ENCODE results near the gene ARF6. TPM values are rescaled to one million over a fixed set of nuclear protein-coding genes. Genes with fewer than 3 reads are reported as not detected.
A peak's percentile ranks its signal among the peaks of the same experiment; 100 is the strongest.
"Not testable (repeated sequence)": the region's sequence is repeated elsewhere in the genome, so short reads cannot be mapped to it uniquely, and the experiment has no call there.

ARF6 gene
- total RNA-seq, 1 donor from 2014 or later = 144 TPM

DNA sequence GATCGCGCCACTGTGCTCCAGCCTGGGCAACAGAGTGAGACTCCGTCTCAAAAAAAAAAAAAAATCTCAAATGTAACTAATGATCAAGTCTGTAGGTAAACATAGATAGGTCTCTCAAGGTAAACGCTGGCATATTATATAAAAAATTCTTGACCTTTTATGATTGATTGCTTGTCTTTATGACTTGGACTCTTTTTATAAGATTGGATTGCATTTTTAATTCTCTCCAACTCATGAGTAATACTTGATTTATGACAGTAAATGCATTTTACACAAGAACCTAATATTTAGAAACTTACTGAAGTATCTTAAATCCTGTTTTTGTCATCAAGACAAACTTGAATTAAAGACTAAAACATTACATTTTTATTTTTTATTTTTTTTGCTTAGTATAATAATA lies 16.1 kb downstream of the ARF6 start:
- no peak for ATAC-seq

GRCh38 chr14:49915085-49915484 lies 22.2 kb downstream of the ARF6 start:
- no peak for ATAC-seq

- ATAC-seq = no peak
These were observed 25.8 kb downstream of the ARF6 start for GRCh38 chr14:49918706-49919105.

DNA sequence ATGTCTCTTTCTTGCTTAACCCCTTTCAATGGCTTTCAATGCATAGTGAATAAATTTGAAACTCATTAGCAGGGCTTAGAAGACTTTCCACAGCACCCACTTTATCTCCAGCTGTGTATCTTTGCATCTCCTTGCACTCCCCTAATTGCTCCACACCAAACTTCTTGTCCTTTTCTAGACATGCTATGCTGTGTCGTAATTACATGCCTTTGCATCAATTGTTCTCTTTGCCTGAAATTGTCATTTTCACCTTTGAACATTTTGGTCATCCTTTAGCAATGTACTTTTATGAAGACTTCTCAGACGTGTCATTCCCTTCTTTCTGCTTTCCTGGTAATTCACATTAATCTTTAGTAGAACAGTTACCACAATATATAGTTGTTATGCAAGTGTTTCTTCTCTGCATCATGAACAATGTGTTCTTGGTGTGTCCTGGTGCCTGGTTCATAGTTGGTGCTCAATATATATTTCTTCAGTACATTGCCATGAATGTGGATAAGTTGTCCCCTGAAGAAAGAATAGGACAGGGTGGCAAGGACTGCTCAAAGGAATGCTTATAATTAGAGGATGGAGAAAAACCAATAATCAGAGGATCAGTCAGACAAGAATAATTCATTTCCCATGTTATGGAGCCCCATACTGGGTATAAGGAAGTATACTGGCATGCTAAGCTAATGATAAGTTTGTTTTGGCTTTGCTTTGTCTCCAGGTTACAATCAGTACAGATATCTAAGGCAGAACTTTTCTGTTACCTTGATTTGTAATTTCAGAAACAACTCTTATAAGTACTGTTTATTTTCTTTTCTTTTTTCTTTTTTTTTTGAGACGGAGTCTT lies 27.2 kb downstream of the ARF6 start:
- ATAC-seq = no peak

DNA sequence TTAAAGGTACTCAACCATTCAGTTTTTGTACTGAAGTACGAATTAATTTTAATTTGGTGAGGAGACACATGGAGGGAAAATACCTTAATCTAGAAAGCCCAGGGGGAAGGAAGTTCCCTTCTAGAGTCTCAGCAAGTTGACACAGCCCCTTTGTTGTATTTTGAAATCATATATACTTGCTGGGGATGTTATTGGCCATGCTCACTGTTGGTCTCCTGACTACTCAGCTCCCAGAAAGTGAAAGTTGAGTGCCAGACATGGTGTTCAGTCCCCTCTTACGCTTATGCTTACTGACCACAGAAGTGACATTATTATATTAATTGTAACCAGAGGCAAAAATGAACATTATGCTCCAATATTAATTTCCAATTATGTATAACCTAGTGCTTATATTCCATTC lies 28.1 kb downstream of the ARF6 start:
- ATAC-seq = peak; percentile 11

DNA sequence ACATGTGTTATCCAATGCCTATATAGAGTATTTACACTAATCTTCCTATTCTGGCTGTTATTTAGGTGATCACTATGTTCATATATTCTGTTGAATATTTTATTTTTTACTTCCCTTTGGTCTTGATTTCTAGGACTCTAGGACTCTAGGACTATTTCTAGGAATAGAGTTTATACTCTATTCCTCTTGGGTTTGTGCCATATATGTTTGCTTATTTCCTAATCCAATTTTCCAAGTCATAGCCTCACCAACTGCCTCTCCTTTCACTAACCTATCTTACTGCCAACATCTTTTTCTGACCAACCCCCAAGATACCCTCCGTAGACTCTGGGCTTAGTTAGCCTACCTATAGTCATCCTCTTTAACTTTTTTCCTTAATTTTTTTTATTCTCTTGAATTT lies 28.5 kb downstream of the ARF6 start:
- ATAC-seq = no peak

DNA sequence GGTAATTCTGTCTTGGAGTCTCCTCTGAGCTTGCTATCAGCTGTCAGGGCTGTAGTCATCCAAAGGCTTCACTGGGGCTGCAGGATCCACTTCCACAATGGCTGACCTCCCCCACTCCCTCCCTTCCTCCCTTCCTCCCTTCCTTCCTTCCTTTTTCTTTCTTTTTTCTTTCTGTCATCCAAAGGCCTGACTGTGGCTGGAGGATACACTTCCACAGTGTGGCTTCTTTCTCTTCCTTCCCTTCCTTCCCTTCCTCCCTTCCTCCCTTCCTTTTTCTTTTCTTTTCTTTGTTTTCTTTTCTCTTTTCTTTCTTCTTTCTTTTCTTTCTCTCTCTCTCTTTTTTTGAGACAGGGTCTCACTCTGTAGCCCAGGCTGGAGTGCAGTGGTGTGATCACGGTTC lies 30.6 kb downstream of the ARF6 start:
- no peak for ATAC-seq

DNA sequence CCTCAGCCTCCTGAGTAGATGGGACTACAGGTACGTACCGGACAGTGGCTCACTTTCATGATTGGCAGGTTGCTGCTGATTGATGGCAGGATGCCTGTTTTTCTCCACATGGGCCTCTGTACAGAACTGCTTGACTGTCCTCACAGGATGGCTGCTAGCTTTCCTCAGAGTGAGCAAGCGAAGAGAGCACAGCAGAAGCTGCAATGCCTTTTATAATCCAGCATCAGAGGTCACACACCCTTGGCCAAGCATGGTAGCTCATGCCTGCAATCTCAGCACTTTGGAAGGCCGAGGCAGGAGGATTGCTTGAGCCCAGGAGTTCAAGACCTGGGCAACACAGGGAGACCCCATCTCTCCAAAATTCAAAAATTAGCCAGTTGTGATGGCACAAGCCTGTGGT lies 31.0 kb downstream of the ARF6 start:
- no peak for ATAC-seq

DNA sequence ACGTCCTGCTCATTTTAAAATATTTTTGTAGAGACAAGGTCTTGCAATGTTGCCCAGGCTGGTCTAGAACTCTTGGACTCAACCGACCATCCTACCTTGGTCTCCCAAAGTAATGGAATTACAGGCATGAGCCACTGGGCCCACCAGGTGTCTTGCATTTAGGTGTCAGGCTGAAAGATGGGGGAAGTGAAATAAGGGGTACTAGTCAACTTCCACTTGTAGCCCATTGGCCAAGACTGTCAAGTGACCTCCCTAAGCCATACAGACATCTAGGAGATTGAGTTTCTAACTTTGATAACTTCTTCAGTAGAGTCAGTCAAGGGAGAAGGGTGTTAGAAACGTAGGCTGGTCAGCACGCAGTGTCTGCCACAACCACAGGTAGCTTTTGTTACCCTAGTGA lies 32.0 kb downstream of the ARF6 start:
- ATAC-seq = no peak

GRCh38 chr14:49926803-49927202 lies 33.9 kb downstream of the ARF6 start:
- peak; percentile 68 for ATAC-seq

DNA sequence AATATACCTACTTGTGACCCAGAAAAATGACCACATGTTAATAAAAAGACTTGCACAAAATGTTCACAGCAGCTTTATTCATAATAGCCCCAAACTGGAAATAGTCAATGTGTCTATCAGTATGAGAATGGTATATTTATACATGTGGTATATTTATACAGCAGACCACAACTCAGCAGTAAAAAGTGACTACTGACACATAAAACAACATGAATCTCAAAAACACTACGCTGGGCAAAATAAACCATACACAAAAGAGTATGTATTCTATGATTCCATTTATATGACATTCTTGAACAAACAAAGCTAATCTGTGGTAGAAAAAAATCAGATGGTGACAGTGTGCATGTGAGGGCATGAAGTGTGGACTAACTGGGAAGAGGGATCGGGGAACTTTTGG lies 35.1 kb downstream of the ARF6 start:
- no peak for ATAC-seq

- ATAC-seq = no peak
These were observed 37.8 kb downstream of the ARF6 start for GRCh38 chr14:49930720-49931119.

GRCh38 chr14:49931523-49931922 lies 38.6 kb downstream of the ARF6 start:
- ATAC-seq = no peak

GRCh38 chr14:49933128-49933527 lies 40.2 kb downstream of the ARF6 start:
- no peak for ATAC-seq

DNA sequence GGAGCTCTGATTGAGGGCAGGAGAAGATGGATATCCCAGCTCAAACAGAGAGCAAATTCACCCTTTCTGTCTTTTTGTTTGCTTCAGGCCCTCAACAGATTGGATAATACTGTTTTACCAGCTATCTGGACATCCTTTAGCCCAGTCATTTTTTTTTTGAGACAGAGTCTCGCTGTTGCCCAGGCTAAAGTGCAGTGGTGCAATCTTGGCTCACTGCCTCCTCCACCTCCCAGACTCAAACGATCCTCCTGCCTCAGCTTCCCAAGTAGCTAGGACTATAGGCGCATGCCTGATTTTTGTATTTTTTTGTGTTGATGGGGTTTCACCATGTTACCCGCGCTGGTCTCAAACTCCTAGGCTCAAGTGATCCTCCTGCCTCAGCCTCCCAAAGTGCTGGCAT lies 40.8 kb downstream of the ARF6 start:
- ATAC-seq = no peak

DNA sequence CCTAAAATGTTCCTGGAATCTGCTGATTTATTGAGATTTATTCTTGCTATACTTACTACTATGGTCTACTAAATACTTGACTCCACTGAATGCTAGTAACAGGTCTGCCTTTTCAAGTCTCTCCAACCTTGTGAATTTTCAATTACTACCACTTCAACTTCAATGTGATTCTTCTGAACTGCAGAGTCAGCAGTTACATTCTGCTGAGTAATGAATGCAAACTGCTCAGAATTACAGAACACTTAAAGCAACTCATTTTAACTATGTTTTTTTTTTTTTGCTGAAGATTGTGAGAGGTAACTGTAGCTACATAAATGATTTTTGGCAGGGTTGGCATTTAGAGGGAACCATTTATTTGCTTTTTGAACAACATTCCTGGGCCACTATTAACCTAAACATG lies 41.8 kb downstream of the ARF6 start:
- peak; percentile 33 for ATAC-seq

GRCh38 chr14:49935526-49935925 lies 42.6 kb downstream of the ARF6 start:
- no peak for ATAC-seq

- ATAC-seq = not testable (repeated sequence)
These were observed 43.4 kb downstream of the ARF6 start for GRCh38 chr14:49936246-49936645.

DNA sequence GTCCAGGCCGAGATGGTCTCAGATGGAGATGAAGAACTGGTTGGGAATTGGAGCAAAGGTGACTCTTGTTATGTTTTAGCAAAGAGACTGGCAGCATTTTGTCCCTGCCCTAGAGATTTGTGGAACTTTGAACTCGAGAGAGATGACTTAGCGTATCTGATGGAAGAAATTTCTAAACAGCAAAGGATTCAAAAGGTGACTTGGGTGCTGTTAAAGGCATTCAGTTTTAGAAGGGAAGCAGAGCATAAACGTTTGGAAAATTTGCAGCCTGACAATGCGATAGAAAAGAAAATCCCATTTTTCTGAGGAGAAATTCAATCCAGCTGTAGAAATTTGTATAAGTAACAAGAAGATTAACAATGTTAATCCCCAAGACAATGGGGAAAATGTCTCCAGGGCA lies 44.0 kb downstream of the ARF6 start:
- not testable (repeated sequence) for ATAC-seq

DNA sequence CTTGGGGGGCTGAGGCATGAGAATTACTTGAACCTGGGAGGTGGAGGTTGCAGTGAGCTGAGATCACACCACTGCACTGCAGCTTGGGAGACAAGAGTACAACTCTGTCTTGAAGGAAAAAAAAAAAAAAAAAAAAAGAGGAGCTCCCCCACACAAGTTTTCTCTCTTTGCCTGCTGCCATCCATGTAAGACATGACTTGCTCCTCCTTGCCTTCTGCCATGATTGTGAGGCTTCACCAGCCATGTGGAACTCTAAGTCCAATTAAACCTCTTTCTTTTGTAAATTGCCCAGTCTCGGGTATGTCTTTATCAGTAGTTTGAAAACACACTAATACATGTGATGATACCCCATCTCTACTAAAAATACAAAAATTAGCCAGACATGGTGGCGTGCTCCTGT lies 46.3 kb downstream of the ARF6 start:
- not testable (repeated sequence) for ATAC-seq

DNA sequence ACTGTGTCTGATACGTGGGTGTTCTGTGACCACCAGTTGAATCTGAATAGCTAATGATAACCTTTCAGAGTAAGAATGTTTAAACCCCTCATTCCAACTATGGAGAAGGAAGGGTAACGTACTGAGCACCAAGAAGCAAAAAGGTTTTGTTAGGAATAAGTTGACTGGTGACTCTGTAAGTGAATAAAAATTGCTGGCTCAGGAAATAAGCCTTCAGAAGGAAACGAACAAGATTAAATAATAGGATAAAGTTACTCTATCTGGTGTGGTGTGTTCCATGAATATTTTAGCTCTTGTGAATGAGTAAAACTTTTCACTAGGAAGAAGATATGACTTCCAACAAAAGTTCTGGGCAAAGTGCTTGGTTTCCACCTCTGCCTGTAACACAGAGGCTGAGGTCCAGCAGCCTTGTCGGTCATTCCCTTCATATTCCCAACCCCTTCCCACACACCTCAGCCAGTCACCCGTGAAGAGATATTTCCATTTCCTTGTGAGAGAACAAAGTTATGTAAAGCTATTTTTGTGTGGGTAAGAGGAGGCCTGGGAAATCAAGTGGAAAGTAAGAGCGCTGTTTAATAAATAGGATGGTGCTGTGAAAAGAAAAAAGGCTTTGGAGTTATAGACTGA lies 47.1 kb downstream of the ARF6 start:
- no peak for ATAC-seq

- peak; percentile 52 for ATAC-seq
These were observed 48.0 kb downstream of the ARF6 start for GRCh38 chr14:49940808-49941421.

DNA sequence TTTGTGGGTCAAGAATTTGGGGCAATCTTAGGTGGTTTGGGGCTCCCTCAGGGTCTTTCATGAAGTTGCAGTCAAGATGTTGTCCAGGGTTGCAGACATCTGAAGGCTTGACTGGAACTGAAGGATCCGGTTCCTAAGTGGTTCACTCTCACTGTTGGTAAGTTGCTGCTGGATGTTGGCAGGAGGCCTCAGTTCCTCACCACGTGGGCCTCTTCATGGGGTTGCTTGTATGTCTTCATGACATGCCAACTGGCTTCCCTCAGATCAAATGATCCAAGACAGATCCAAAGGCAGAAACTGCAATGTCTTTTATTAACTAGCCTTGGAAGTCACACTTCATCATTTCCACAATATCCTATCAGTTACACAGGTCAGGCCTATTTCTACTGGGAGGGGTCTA lies 49.2 kb downstream of the ARF6 start:
- no peak for ATAC-seq

DNA sequence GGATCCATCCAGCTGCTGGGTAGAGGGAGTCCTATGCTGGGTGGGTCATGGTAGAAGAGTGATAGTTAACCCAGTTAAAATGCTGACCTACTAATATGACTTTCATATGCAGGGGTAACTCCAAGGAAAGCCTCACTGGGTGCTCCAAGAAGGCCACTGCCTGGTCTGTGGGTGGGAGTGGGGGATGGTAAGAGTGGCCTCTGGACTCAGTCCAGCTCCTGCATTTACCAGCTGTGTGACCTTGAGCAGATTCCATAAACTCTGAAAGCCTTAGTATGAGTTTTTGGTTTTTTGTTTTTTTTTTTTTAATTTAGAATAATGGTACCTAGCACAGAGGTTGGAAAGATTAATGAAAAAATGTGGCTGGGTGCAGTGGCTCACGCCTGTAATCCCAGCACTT lies 51.6 kb downstream of the ARF6 start:
- ATAC-seq = no peak

Measured in esophagus mucosa (tissue), 1 donor.